Measurements from ENCODE around the gene MICU1. TPM values are rescaled to one million over a fixed set of nuclear protein-coding genes. Genes with fewer than 3 reads are reported as not detected.

MICU1 gene
- total RNA-seq, 1 experiment from 2014 or later: 70.5 TPM

DNA sequence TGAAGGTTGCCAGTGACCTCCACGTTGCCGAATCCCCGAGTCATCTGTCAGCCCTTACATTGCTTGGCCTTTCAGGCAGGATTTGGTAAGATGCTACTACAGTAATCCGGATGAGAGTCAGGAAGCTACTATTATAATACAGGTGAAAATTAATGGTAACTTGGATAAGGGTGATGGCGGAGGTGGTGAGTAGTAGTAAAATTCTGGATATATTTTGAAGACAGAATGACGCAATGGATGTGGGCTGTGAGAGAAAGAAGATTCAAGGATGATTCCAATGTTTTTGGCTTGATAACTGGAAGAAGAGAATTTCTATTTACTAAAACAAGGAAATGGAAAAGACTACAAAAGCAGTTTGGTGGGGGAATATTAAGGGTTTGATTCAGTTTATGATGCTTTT is 269.8 kb downstream of the MICU1 start:
- BruUV-seq (replicated peaks): no TSS peak
- no peak for DNase-seq
- Histone ChIP-seq H3K36me3 (ENCODE audit: low read depth) (no peaks in the 10 kb centered on the region), H3K4me1 (replicated peaks; ENCODE audit: insufficient read depth) (peaks cover 16% of the 10 kb centered on the region), H2AFZ (no peak overlapping the region), H3K9me3 (ENCODE audit: insufficient read depth, low read depth) (no peaks in the 10 kb centered on the region), H3K27ac (no peak overlapping the region), H3K4me2 (no peak overlapping the region), H3K79me2 (ENCODE audit: low read depth) (peaks cover 31% of the 10 kb centered on the region), H3K9me2 (ENCODE audit: insufficient read depth) (no peaks in the 10 kb centered on the region), H3K27me3 (ENCODE audit: insufficient read depth, low read depth) (no peaks in the 10 kb centered on the region), H4K20me1 (ENCODE audit: insufficient read depth) (no peaks in the 10 kb centered on the region; the same call in 1 of the 2 replicates), H3K4me3 (no peak overlapping the region), H3F3A (ENCODE audit: insufficient read depth, low read depth) (peaks cover 13% of the 10 kb centered on the region)
- TF ChIP-seq, protein P1, sequence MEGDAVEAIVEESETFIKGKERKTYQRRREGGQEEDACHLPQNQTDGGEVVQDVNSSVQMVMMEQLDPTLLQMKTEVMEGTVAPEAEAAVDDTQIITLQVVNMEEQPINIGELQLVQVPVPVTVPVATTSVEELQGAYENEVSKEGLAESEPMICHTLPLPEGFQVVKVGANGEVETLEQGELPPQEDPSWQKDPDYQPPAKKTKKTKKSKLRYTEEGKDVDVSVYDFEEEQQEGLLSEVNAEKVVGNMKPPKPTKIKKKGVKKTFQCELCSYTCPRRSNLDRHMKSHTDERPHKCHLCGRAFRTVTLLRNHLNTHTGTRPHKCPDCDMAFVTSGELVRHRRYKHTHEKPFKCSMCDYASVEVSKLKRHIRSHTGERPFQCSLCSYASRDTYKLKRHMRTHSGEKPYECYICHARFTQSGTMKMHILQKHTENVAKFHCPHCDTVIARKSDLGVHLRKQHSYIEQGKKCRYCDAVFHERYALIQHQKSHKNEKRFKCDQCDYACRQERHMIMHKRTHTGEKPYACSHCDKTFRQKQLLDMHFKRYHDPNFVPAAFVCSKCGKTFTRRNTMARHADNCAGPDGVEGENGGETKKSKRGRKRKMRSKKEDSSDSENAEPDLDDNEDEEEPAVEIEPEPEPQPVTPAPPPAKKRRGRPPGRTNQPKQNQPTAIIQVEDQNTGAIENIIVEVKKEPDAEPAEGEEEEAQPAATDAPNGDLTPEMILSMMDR (conservative IDR thresholded peaks at IDR 0.05): no peak
- TF ChIP-seq EZH2 (IDR thresholded peaks at IDR 0.05; ENCODE audit: low read depth): no peak
- ChIA-PET POLR2A (ENCODE audit: unreplicated experiment) (no interaction called here), CTCF (interaction anchor here (0.6 kb wide), 1 partner anchor 736 kb away, joined by 4 read pairs; no protein-coding TSS in a partner anchor)
- intact Hi-C loops (cut with micrococcal nuclease; ENCODE audit: unreplicated experiment): no loop called here

DNA sequence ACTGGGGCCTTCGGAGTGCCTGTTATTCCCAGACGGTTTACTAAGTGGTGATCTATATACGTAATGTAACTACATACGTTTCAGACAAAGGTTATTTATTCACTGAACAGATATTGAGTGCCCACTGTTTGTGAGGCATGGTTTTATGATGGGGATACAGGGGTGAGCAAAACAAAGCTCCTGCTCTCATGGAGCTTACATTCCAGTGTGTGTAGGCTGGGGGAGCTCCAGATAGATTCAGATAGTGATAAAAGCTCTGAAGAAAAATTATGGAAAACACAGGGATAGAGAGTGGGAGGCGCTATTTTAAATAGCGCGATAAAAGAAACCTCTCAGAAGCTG is 270.7 kb downstream of the MICU1 start:
- H3F3A ChIP-seq (ENCODE audit: insufficient read depth, low read depth): peaks cover 13% of the 10 kb centered on the region
- H3K27ac ChIP-seq: peak overlapping the region; percentile 90
- DNase-seq: no peak
- peaks cover 39% of the 10 kb centered on the region for H3K79me2 ChIP-seq (ENCODE audit: low read depth)
- H3K9me3 ChIP-seq (ENCODE audit: insufficient read depth, low read depth): no peaks in the 10 kb centered on the region
- peaks cover 16% of the 10 kb centered on the region for H3K4me1 ChIP-seq (replicated peaks; ENCODE audit: insufficient read depth)
- intact Hi-C loops (cut with micrococcal nuclease; ENCODE audit: unreplicated experiment): loop anchor here (2.0 kb wide), 1 partner anchor 492 kb away; no protein-coding TSS in a partner anchor
- no peaks in the 10 kb centered on the region; the same call in none of the 2 replicates for H4K20me1 ChIP-seq (ENCODE audit: insufficient read depth)
- no TSS peak for BruUV-seq (replicated peaks)
- ChIA-PET POLR2A (ENCODE audit: unreplicated experiment) (interaction anchor here (0.5 to 0.7 kb wide), 5 partner anchors 23 to 690 kb away, joined by 3 to 8 read pairs (median 5); no protein-coding TSS in a partner anchor), CTCF (interaction anchor here (0.5 to 0.9 kb wide), 3 partner anchors 36 to 491 kb away, joined by 3 to 4 read pairs (median 4); no protein-coding TSS in a partner anchor)
- peak overlapping the region; percentile 85 for H3K4me3 ChIP-seq
- no peaks in the 10 kb centered on the region for H3K9me2 ChIP-seq (ENCODE audit: insufficient read depth)
- no peaks in the 10 kb centered on the region for H3K27me3 ChIP-seq (ENCODE audit: insufficient read depth, low read depth)
- no peaks in the 10 kb centered on the region for H3K36me3 ChIP-seq (ENCODE audit: low read depth)
- TF ChIP-seq, protein P1 (conservative IDR thresholded peaks at IDR 0.05): no peak
- no peak for TF ChIP-seq EZH2 (IDR thresholded peaks at IDR 0.05; ENCODE audit: low read depth)
- H2AFZ ChIP-seq: peak overlapping the region; percentile 86
- peak overlapping the region; percentile 77 for H3K4me2 ChIP-seq

DNA sequence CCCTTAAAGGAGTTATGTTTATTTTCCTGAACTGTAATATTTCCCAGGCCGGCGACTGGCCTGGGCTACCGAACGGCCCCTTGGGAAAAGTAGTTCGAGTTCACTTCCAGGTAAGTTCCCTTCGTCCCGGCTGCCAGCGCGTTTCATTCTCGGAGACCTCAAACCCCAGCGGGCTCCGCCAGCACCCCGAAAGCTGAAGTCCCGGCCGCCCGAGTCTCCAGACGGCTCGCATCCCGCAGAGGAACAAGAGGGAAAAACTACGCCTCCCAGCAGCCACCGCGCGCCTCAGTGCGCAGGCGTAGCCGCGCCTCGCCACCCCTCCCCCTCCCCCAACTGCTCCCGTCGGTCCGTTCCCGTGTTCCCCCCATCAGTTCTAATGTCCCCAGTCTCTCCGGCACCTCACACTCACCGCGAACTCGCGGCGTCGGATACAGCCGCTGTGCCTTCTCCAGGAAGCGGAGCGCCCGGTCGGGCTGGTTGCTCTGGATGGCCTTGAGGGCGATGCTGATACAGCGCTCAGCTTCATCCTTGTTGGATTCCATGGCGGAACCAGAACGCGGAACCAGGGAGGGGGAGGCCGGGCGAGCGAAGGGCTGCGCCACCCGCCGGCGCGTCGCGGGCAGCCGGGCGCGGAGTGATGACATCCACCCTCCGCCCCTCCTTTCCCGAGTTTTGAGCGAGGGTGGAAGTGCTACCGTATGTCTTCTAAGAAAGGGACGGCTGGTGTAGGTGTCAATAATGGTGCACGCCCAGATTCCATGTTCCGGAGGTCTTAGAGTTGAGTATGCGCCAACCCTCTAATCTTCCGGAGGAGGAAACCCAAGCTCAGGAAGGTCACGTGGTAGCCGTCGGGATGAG is 271.3 kb downstream of the MICU1 start, which contains the start of gene DNAJB12:
DNAJB12 (minus strand) TSS at position 564 of the 858 bp plus-strand sequence; CDS start at position 542, 22 bp downstream.
- Histone ChIP-seq H2AFZ (peak within 1 kb of the TSS; percentile 86), H3K27me3 (ENCODE audit: insufficient read depth, low read depth) (no peaks in the 10 kb centered on the region), H3K36me3 (ENCODE audit: low read depth) (no peaks in the 10 kb centered on the region), H4K20me1 (ENCODE audit: insufficient read depth) (no peaks in the 10 kb centered on the region; the same call in none of the 2 replicates), H3K9me2 (ENCODE audit: insufficient read depth) (no peaks in the 10 kb centered on the region), H3K4me1 (replicated peaks; ENCODE audit: insufficient read depth) (peaks cover 16% of the 10 kb centered on the region), H3F3A (ENCODE audit: insufficient read depth, low read depth) (peaks cover 13% of the 10 kb centered on the region), H3K4me2 (peak within 1 kb of the TSS; percentile 77), H3K27ac (peak within 1 kb of the TSS; percentile 90), H3K79me2 (ENCODE audit: low read depth) (peaks cover 39% of the 10 kb centered on the region), H3K9me3 (ENCODE audit: insufficient read depth, low read depth) (no peaks in the 10 kb centered on the region), H3K4me3 (peak within 1 kb of the TSS; percentile 85)
- ChIA-PET CTCF (interaction anchor here (0.5 to 0.9 kb wide), 3 partner anchors 333 to 708 kb away, joined by 3 to 4 read pairs (median 3); no protein-coding TSS in a partner anchor), POLR2A (ENCODE audit: unreplicated experiment) (interaction anchor here (0.6 to 0.7 kb wide), 4 partner anchors 22 to 690 kb away, joined by 3 to 8 read pairs (median 6); no protein-coding TSS in a partner anchor)
- intact Hi-C loops (cut with micrococcal nuclease; ENCODE audit: unreplicated experiment): loop anchor here (2.0 kb wide), 1 partner anchor 492 kb away; no protein-coding TSS in a partner anchor
- BruUV-seq (replicated peaks): TSS peak; percentile 82
- DNase-seq: peak; percentile 90 to 92
- TF ChIP-seq, protein P1 (conservative IDR thresholded peaks at IDR 0.05): no peak
- no peak for TF ChIP-seq EZH2 (IDR thresholded peaks at IDR 0.05; ENCODE audit: low read depth)

Measured in PC-9 (cell line).